Measurements from ENCODE around the gene AP2B1.

DNA sequence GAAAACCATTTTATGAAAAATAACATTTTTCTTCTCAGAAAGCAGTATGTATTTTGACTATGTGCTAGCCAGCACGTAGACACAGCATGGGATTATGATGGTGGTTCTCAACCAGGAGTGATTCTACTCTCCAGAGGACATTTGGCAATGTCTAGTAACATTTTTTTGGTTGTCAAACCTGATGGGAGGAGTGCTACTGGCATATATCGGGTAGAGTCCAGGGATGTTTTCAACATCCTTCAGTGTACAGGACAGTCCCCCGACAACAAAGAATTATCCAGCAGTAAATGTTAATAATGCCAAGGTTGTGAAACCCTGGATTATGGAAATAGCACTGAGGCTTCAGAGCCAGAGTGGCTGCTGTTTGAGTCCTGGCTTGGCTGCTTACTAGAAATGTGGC, 27.7 kb downstream of the AP2B1 start:
- TF ChIP-seq CTCF (IDR thresholded peaks at IDR 0.05; ENCODE audit: low read length) (no peak), EZH2phosphoT487 (IDR thresholded peaks at IDR 0.05; ENCODE audit: low read length) (no peak)
